HG02678 (cell line): ENCODE results near the gene EZH1.
"Not testable (repeated sequence)": the region's sequence is repeated elsewhere in the genome, so short reads cannot be mapped to it uniquely, and the experiment has no call there.

Experiments
- ATAC-seq: cut with Tn5 transposase; IDR thresholded peaks from one replicate; pipeline ENCODE4 v1.9.1; 2021; ENCODE audit warnings: mild to moderate bottlenecking, moderate library complexity; ENCODE audit not compliant: unreplicated experiment

EZH1 gene

DNA sequence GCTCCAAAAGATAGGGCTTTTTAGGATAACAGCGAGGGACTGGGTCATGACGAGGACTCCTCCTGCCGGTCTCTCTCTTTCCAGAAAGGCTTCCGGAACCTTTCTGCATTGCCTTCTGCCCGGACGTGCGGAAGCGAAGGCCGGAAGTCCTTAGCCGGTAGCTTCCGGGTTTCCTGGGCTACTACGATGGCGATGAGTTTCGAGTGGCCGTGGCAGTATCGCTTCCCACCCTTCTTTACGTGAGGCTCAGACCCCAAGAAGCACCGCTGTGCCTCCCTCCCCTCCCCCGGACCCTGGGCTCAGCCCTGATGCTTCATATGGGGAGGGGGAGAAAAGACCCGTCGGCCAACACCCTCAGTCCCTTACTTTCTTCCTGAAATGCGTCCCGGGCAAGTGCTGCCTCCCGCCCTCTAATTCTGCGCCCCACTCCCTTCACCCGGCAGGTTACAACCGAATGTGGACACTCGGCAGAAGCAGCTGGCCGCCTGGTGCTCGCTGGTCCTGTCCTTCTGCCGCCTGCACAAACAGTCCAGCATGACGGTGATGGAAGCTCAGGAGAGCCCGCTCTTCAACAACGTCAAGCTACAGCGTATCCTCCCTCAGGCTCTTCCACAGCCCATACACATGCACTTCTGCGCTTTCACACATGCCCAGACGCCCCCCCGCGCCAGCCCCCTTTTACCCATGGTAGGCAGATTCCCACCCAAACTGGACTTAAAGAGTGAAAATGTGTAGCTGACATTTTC, 28.6 kb upstream of the EZH1 start, which contains the start of gene VPS25:
VPS25 (plus strand) TSS at position 160 of the 746 bp plus-strand sequence; CDS start at position 187, 27 bp downstream.
- ATAC-seq, result peak; percentile 82

DNA sequence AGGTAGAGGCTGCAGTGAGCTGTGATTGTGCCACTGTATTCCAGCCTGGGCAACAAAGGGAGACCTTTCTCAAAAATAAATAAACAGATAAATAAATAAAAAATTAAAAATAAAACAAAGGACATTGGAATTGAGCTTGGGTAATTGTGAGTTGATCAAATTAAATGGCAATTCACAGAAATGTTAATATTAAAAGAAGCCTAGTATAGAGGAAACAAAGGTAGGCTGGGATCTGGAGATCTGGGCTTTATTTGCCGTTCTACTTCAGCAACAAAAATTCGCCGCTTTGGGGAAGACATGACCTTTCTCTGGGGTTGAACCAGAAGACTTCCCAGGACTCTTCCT, 28.1 kb upstream of the EZH1 start:
- no peak for ATAC-seq

DNA sequence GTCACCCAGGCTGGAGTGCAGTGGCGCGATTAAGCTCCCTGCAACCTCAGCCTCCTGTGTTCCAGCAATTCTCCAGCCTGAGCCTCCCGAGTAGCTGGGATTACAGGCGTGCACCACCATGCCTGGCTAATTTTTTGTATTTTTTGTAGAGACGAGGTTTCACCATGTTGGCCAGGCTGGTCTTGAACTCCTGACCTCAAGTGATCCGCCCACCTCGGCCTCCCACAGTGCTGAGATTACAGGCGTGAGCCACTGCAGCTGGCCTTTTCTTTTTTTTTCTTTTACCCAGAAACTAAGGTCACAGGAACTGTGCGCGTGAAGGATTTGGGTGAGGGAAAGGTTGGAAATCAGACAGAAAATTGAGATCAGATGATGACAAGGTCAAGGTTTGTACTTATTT, 25.1 kb upstream of the EZH1 start:
- not testable (repeated sequence) for ATAC-seq

DNA sequence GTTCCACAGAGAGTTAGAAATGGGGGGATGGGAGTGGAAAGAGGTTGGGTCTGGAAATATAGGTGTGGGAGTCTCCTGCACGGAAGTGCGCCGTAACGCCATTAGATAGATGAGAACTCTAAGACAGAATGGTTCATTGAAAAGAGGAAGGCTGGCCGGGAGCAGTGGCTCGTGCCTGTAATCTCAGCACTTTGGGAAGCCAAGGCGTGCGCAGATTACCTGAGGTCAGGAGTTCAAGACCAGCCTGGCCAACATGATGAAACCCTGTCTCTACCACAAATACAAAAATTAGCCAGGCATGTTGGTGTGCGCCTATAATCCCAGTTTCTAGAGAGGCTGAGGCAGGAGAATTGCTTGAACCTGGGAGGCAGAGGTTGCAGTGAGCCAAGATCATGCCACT, 23.2 kb upstream of the EZH1 start:
- not testable (repeated sequence) for ATAC-seq

DNA sequence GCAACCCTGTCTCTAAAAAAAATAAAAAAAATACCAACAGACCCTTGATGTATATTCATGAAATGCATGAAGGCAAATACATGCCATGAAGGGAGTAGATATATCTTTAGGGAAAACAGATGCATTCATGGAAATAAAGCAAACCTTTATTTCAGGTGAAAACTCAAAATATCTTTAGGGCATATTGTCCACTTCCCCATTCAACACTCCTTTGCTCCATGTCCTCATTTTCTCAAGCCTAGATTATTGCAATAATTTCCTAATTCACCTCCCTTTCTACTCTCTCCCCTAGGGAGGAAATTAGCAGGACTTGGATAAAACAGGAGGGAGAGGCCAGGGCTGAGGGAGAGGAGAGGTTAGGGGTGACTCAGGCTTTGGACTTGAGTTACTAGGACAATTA, 22.7 kb upstream of the EZH1 start:
- no peak for ATAC-seq

DNA sequence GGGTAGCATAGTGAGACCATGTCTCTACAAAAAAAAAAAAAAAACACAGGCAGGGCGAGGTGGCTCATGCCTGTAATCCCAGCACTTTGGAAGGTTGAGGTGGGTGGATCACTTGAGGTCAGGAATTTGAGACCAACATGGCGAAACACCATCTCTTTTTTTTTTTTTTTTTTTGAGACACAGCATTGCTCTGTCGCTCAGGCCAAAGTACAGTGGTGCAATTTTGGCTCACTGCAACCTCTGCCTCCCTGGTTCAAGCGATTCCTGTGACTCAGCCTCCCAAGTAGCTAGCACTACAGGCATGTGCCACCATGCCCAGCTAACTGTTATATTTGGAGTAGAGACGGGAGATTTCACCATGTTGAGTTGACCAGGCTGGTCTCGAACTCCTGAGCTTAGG, 21.3 kb upstream of the EZH1 start:
- ATAC-seq, result no peak

DNA sequence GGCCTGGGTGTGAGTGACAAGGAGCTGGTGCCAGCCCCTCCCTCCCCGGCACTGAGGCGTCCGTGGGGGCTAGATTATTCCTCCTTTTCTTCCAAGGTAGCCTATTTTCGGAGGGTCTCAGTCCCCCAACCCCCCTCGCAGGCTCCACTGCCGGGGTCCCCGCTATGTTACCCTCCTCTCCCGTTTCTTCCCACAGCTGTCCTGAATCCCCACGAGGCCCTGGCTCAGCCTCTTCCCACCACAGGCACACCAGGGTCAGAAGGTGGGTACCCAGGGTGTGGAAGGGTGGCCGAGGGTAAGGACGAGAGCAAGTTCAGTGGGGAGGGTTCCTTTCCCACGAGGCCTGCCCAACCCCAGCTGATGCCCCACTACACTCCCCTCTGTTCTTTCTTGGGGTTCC, 16.8 kb upstream of the EZH1 start:
- ATAC-seq, result no peak

DNA sequence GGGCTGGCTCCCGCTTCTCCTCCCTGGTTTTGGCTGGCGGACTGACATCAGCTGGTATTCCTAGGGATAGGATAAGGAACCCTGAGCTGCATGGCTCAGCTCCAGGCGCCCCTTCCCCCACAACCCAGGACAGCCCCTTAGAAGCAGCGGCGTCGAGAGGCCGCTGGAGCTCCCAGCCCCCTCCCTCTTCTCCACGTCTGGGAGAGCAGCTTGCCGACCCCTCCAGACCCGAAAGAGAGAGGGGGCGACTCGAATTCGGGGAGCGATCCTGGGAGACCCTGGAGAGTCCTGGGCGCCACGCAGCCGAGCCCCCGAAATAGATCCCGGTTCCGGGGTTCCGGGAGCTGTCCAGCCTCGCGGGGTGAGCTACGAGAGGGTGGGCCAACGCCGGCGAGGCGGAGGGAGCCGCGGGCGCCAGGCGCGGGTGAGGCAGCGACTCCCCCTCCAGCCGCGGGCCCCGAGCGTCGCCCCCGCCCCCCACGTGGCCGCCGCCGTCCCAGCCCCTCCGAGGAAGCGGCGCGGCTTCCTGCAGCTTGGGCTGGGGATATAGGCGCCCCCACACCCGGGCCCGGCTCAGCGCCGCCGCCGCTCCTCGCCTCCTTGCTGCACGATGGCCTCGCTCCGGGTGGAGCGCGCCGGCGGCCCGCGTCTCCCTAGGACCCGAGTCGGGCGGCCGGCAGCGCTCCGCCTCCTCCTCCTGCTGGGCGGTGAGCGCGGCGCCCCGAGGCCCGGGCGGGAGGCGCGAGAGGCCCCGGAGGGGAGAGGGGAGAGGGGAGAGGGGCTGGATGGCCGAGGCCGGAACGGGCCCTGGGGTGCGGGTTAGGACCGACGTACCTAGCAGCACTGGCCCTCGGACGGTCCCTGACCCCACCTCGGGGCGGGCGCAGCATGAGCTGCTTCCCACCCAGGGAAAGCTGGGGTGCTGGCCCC, 16.1 kb upstream of the EZH1 start, which contains the start of gene RAMP2:
RAMP2 (plus strand) TSS at position 576 of the 930 bp plus-strand sequence; CDS start at position 611, 35 bp downstream.
- no peak for ATAC-seq

DNA sequence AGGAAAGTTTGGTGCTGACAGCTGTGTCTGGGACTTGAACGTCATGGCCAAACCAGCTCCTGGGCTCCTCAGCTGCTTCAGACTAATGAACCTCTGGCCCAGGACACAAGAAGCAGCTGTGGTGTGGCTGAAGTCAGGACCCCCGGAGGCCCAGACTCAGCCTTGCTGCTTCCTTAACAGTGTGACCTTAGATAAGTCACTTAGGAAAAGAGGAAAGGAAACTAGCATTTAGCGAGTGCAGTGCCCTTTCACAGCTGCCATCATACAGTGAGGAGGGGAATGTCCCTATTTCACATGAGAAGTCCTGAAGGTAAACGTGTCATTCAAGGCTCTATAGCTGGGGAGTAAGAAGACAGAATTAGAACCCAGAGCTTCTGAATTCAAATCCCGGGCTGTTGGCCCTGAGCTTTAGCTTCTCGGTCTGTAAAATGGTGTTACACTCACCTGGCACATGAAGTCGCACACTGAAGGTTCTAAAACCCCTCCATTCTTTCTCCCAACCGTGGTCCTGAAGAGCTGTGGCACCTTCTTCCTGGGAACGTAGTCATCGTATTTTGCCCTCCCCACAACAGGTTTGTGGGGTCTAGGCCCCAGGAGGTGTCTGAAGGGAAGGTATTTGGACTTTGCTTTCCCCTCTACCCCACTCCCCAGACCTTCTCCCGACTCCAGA, 15.3 kb upstream of the EZH1 start:
- ATAC-seq, result peak; percentile 56

DNA sequence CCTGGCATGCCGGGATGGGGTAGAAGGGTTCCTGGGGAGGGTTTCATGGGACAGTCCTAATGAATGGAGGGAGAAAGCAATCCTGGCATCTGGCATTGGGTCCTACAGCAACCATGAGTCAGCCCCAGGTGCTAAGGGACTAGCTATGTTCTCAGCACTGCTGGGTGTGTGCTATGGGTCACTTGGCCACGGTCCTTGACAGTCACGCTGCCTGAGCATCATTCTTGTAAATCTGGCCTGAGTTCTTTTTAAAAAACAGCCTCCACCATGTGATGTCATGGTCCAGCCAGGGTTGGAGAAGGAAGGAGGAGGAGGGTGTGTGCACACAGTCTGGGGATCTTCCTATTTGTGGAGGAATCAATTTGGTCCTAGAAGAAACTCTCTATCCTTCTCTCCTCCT, 9.9 kb upstream of the EZH1 start:
- no peak for ATAC-seq

DNA sequence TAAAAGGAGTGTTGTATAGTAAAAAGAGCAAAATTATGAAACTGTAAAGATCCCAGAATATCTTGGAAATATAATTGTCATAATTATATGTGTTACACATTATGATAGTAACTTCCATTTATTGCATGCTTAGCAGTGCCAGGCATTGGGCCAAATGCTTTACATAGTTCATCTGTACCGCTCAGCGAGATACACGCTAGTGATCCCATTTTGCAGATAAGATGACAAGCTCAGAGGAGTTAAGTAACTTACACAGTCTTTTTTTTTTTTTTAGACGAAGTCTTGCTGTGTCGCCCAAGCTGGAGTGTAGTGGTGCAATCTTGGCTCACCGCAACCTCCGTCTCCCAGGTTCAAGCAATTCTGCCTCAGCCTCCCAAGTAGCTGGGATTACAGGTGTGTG, 6.8 kb upstream of the EZH1 start:
- no peak for ATAC-seq

DNA sequence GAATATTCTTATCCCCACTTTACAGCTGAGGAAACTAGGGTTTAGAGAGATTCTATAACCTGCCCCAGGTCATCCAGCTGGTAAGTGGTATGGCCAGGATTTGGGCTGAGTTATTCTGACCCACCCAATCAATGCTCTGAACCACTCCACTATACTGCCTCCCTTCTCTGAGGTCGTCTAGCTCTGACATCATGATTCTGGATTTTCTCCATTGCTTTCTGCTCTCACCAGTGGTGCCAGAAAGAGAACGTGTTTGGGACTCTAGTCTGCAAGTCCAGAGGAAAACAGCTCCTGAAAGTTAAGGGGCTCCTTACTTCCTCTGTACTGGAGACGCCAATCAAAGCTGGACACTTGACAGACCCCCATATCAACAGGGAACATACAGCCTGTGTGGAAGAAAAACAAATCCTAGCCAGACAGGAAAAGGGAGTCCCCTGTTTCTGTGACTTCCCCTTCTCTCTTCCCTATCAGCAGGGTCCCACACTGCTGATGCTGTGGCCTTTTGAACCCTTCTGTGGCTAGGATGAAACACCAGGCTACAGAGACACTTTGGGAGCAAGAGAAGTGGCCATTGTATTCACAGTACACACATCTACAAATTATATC, 6.0 kb upstream of the EZH1 start:
- no peak for ATAC-seq

DNA sequence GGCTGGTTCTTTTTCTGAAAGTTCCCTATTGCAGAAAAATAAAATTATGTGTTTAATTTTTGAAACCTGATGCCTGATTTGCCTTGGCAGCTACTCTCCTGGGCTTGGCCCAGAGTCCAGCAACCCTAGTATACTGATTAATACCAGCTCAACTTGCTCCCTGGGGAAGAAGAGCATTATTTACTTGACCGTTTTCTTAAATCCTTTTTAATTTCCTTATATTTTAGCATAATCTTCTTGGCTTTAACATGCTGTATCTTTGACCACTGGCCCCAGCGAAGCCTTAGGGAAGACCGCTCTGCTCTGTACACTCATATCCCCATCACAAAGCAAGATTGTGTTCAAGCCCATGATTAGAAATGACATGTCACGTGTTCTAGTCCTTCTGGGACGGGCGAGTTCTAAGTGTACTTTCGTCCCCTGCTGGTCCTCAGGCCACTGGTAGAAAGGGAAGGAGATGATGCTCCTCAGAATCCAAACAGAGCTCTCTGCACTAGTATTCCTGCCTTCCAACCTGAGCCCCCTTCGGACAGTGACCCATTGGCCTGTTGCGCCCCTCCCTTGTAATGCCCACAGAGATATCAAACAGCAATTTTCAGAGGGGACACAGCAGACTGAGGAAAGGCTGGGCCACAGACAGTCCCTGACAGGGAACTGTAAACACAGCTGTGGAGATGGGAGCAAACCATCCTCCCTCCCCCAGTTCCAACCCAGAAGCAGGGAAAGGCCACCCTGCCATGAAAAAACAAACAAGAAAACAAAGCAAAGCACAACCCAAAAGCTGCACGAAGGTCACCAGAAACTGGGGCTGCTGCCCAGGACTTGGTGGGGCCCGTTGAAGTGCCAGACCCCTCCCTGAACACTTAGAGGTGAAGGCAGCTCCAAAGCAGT, 4.3 kb upstream of the EZH1 start:
- no peak for ATAC-seq

DNA sequence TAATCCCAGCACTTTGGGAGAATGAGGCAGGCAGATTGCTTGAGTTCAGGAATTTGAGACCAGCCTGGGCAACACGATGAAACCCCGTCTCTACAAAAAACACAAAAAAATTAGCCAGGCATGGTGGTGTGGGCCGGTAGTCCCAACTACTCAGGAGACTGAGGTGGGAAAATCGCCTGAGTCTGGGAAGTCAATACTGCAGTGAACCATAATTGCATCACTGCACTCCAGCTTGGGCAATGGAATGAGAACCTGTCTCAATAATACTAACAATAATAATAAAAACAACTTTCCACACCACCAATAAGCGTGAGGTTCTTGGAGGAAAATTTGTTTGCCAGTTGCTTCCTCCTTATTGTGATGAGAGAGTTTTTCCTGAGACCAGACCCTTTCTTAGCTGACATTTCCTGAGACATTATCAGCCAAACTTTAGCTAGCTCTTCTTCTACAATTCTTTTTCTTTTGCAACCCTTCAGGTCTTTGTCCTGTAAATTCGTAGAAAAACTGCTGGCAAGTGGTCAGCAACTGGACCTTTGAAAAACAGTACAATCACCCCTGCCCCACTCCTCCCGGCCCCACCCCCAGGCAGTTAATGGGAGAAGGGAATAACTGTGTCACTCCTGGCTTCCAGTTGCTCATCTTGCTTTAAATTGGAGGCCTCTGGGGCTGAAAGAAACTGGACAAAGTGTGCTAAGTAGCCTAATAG, 3.5 kb upstream of the EZH1 start:
- ATAC-seq, result no peak

DNA sequence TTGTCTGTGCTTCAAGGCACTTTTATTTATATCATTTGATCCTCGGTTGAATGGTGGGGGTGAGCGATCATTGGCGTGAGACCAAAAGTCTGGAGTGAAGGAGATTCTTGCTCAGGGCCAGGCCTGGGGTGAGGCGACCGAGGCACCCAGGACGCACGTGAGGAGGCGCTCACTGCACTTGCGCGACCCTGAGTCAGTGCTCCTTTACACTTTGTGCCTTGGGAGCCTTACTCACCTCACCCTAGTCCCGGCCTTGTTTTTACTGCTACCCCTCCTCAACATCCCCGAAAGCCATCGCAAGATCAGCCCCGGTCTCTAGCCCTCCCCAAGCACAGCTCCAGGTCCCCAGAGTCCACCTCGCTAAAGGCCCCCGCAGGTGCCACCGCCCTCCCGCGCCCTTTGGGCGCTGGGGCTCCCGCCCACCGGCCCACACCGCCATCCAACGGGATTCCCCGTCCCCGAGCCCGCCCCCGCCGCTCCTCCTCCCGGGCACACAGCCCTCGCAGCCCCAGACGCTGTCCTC, 496 bp downstream of the EZH1 start:
- ATAC-seq, result peak; percentile 49

DNA sequence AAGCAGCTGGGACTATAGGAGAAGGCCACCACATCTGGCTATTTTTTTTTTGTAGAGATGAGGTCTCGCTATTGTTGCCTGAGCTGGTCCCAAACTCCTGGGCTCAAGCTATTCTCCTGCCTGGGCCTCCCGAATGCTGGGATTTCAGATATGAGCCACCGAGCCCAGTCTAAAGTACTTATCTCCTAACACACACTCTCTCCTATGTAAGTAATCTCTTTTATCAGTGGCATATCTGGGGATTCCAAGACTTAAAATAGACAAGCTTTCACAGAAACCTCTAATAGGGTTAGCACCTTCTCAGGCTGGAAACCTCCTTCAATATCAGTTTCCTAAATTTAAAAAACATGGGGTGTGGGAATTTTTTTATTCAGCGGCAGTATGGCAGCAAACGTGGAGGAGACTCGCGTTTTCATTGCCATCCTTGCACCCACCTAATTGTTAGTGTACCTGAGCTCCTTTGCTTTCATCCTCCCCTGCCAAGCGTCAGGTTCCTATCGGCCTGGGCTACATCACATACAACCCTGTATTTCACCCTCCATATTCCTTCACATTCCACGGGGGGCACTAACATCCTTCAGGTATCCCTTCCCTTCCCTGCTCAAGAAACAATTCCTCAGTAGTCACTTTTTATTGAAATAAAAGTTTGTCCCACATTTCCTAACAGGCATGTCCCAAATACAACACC, 1.1 kb downstream of the EZH1 start:
- ATAC-seq, result no peak

DNA sequence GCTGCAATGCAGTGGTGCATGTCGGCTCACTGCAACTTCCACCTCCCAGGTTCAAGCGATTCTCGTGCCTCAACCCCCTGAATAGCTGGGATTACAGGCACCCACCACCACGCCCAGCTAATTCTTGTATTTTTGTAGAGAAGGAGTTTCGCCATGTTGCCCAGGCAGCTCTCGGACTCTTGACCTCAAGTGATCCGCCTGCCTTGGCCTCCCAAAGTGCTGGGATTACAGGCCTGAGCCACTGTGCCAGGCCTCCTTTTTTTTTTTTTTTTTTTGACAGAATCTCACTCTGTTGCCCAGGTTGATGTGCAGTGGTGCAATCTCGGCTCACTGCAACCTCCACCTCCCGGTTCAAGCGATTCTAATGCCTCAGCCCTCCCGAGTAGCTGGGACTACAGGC, 1.9 kb downstream of the EZH1 start:
- ATAC-seq, result not testable (repeated sequence)

DNA sequence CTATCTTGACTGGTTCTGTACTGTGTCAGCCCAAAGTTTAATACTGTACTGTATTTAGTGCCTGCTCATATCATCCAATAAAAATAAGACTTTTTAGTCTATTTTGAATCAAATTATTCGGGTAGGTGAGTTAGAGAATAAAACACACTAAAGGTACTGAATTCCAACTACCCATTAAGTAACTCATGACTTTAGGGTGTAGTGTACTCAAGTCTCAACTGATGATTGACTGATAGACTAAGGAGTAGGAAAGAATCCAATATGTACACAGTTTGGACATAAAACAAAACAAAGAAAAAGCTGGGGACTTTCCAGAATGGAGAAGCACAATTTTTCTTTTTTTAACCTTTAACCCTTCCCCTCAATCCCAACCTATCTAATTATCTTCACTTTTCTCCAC, 4.1 kb downstream of the EZH1 start:
- ATAC-seq, result no peak

DNA sequence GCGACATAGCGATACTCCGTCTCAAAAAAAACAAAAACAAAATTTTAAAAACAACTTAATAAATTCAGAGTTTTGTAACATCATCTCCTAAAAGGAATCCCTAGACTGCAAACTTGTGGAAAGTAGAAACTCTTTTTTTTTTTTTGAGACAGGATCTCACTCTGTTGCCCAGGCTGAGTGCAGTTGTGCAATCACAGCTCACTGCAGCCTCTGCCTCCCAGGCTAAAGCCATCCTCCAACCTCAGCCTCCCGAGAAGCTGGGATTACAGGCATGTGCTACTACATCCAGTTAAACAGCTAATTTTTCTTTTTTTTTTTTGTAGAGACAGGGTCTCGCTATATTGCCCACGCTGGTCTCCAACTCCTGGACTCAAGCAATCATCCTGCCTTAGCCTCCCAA, 19.7 kb downstream of the EZH1 start:
- no peak for ATAC-seq
